Panc1 (cell line): ENCODE data around the gene FANCD2OS.

ENCODE experiments used
- POLR2AphosphoS5 ChIP-seq: IDR thresholded peaks from 2 replicates; pipeline ENCODE4 v1.6.1; 2012; ENCODE audit warnings: mild to moderate bottlenecking, low read depth, low read length, moderate library complexity
- TCF7L2 ChIP-seq: IDR thresholded peaks from 2 replicates; pipeline ENCODE4 v1.6.1; 2011; ENCODE audit warnings: mild to moderate bottlenecking, low read depth, low read length, inconsistent platforms
- TF ChIP-seq, protein P1 (sequence below): fragments of 450-650 bp; IDR thresholded peaks from 2 replicates; pipeline ENCODE4 v1.5.1; 2017; ENCODE audit warnings: mild to moderate bottlenecking

DNA sequence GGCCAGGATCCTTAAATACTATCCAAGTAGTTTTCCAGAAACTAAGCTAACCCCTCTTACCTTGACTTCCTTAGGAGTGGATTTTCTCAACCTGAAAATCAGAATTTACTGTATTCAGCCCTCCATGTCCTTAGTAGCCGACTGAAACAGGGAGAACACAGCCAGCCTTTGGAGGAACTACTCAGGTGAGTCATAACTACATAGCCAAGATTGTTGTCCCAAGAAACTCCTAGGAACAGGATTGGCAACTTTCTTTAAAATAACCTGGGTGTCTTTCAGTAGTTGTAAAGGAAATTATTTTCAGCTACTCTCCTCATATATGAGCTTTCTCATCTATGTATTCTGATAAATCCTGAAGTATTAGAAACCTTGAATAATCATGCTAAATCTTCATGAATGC is 22.3 kb downstream of the FANCD2OS start:
- TF ChIP-seq TCF7L2 (no peak), POLR2AphosphoS5 (no peak)
- TF ChIP-seq, protein P1, sequence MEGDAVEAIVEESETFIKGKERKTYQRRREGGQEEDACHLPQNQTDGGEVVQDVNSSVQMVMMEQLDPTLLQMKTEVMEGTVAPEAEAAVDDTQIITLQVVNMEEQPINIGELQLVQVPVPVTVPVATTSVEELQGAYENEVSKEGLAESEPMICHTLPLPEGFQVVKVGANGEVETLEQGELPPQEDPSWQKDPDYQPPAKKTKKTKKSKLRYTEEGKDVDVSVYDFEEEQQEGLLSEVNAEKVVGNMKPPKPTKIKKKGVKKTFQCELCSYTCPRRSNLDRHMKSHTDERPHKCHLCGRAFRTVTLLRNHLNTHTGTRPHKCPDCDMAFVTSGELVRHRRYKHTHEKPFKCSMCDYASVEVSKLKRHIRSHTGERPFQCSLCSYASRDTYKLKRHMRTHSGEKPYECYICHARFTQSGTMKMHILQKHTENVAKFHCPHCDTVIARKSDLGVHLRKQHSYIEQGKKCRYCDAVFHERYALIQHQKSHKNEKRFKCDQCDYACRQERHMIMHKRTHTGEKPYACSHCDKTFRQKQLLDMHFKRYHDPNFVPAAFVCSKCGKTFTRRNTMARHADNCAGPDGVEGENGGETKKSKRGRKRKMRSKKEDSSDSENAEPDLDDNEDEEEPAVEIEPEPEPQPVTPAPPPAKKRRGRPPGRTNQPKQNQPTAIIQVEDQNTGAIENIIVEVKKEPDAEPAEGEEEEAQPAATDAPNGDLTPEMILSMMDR = no peak
